GM12891 (cell line): Measurements from ENCODE around the gene TTLL3.
"Not testable (repeated sequence)": the region's sequence is repeated elsewhere in the genome, so short reads cannot be mapped to it uniquely, and the experiment has no call there.

Experiments
- POLR2A ChIP-seq: IDR thresholded peaks from 2 replicates; pipeline ENCODE4 v1.6.1; 2011; ENCODE audit warnings: low read depth, low read length, control low read depth
- POLR2AphosphoS5 ChIP-seq: IDR thresholded peaks from 2 replicates; pipeline ENCODE4 v1.6.1; 2011; ENCODE audit warnings: low read depth, low read length, control low read depth
- SPI1 ChIP-seq: IDR thresholded peaks from 2 replicates; pipeline ENCODE4 v1.6.1; 2011; ENCODE audit warnings: low read depth, low read length, control low read depth
- TAF1 ChIP-seq: IDR thresholded peaks from 2 replicates; pipeline ENCODE4 v1.6.1; 2011; ENCODE audit warnings: low read depth, low read length, control low read depth

DNA sequence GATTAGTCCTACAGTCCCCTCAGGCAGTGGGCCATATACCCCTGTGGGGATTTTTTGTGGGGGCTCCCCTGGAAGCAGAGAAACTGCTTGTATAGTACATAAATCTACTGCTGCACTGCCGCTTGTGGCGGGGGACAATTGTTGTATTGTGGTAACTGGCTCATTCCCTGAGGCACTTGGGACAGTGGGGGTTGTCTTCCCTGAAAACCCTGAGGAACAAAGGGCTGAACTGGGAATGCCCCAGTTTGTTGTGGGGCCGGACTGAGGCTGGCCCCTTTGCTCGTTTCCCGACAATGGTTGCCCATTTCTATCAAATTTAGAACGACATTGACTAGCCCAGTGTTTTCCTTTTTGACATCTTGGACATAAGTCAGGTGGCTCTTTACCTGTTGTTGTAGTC, 41.3 kb downstream of the TTLL3 start:
- not testable (repeated sequence) for TF ChIP-seq TAF1, POLR2A, POLR2AphosphoS5, SPI1
